GM19043 (cell line): ENCODE results near the gene TEX48.

Experiments used
- ATAC-seq: cut with Tn5 transposase; IDR thresholded peaks from one replicate; pipeline ENCODE4 v1.9.1; 2021; ENCODE audit warnings: low read depth; ENCODE audit not compliant: unreplicated experiment

The TEX48 gene

GRCh38 chr9:114694146-114694545 is 12.2 kb upstream of the TEX48 start:
- no peak for ATAC-seq

DNA sequence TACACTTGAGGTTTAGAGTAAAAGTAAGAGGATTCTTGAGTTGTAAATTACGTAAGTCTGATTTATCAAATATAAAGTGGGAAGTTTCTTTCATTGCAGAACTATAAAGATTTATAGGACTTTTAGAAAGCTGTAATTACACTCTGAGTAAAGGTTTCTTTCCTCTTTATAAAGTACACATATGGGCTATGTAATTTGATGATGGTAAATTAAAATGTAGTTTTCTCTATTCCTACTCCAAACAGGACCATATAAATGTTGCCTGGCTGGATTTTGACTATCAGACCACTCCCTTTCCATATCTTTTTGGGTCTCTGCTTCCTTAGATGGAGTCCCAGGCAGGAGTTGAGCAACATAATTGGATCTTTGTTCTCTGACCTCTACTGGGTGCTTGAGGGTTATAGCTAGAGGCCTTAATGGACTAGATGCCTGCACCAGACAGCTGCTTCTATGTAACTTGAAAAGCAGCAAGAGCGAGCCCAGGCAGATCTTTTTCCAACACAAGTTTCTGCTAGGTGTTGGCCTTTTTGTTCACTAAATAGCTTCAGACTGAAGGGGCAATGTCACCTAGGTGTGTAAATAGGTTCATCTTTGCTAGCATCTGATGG is 11.4 kb upstream of the TEX48 start:
- ATAC-seq: no peak

- ATAC-seq: no peak
These were observed 9.9 kb upstream of the TEX48 start for GRCh38 chr9:114691956-114692295.

- ATAC-seq: no peak
These were observed 9.3 kb upstream of the TEX48 start for GRCh38 chr9:114691046-114691955.

DNA sequence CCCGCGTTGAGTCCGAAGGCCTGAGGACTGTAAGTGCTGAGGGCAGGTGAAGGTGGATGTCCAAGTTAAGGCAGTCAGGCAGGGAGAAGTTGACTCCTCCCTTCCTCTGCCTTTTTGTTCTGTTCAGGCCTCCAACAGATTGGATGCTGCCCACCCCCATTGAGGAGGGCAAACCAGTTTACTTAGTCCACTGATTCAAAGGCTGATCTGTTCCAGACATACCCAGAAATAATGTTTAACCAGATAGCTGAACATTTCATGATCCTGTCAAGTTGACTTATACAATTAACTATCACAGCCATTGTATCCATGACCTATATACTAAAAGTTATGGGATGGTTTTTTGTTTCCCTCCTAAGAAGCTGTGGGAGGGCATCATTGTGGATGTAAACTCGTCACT is 8.3 kb upstream of the TEX48 start:
- ATAC-seq: no peak

DNA sequence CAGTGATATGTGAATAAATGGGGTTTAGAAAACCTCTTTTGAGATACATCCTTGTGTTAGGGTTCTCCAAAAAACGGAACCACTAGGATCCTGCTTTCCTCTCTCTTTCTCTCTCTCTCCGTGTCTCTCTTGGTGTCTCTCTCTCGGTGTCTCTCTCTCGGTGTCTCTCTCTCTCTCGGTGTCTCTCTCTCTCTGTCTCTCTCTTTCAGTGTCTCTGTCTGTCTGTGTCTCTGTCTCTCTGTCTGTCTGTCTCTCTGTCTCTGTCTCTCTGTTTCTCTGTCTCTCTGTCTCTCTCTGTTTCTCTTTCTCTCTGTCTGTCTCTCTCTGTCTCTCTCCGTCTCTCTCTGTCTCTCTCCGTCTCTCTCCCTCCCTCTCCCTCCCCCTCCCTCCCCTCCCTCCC is 7.8 kb upstream of the TEX48 start:
- ATAC-seq: no peak

GRCh38 chr9:114688909-114689610 is 7.1 kb upstream of the TEX48 start:
- no peak for ATAC-seq

GRCh38 chr9:114688379-114688778 is 6.4 kb upstream of the TEX48 start:
- ATAC-seq: no peak

DNA sequence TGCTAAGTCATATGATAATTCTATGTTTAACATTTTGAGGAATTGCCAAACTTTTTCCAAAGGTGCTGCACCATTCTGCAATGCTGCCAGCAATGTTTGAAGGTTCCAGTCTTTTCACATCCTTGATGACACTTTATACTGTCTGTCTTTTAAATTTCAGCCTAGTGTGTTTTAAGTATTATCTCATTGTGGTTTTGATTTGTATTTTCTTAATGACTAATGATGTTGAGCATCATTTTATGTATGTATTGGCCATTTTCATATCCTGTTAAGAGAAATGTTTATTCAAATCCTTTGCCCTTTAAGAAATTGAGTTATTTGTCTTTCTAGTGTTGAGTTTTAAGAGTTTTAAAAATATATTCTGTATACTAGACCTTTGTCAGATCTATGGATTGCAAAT is 5.0 kb upstream of the TEX48 start:
- ATAC-seq: no peak

- no peak for ATAC-seq
These were observed 4.0 kb upstream of the TEX48 start for GRCh38 chr9:114685951-114686350.

- no peak for ATAC-seq
These were observed 2.0 kb upstream of the TEX48 start for GRCh38 chr9:114684036-114684435.

- ATAC-seq: no peak
These were observed 854 bp upstream of the TEX48 start for GRCh38 chr9:114682846-114683245.

GRCh38 chr9:114680259-114681001 is 1.6 kb downstream of the TEX48 start:
- no peak for ATAC-seq

DNA sequence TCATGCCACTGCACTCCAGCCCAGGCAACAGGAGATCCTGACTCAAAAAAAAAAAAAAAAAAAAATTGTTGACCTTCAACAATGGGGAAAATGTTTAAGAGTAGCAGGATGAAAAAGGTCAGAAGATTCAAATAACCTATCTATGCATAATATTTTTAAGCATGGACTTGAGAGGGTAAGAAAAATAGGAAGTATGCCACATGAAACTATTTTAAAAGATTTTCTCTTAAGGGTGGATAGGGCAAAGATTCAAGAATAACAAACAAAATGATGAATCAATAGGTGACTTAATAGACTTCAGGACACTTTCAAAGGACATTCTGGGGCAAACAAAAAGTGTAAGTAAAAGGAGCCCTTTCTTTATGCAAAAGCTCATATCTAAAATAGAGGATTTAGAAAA is 3.2 kb downstream of the TEX48 start:
- no peak for ATAC-seq

GRCh38 chr9:114678130-114678529 is 3.9 kb downstream of the TEX48 start:
- no peak for ATAC-seq

GRCh38 chr9:114677418-114677817 is 4.6 kb downstream of the TEX48 start:
- no peak for ATAC-seq

- ATAC-seq: no peak
These were observed 5.1 kb downstream of the TEX48 start for GRCh38 chr9:114676901-114677300.

DNA sequence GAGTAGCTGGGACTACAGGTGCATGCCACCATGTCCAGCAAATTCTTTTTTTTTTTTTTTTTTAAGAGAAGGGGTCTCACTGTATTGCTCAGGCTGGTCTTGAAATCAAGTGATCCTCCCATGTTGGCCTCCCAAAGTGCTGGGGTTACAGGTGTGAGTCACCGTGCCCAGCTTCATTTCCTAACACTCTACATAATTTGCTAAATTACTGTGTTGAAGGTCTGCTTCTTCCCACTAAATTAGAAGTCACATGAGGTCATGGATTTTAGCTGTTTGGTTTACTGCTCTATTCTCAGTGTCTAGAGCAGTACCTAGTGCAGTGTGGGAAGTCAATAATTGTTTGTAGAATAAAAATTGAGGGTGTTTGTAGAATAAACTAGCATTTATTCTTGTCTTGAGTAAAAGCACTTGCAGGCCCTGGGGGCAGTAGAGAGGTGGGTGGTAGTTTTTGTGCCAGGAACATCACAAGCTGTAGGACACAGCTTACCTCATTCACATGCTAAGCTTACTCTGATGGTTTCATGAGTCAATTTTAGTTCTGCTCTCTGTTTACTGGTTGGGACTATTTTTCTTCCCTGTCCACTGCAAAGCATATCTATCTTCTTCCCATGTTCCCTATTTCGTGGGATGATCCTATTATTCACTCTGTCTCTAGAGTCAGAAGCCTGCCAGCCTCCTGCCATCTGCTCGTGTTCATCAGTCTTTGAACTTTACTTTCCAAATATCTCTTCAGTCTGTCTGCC is 7.0 kb downstream of the TEX48 start:
- ATAC-seq: no peak

DNA sequence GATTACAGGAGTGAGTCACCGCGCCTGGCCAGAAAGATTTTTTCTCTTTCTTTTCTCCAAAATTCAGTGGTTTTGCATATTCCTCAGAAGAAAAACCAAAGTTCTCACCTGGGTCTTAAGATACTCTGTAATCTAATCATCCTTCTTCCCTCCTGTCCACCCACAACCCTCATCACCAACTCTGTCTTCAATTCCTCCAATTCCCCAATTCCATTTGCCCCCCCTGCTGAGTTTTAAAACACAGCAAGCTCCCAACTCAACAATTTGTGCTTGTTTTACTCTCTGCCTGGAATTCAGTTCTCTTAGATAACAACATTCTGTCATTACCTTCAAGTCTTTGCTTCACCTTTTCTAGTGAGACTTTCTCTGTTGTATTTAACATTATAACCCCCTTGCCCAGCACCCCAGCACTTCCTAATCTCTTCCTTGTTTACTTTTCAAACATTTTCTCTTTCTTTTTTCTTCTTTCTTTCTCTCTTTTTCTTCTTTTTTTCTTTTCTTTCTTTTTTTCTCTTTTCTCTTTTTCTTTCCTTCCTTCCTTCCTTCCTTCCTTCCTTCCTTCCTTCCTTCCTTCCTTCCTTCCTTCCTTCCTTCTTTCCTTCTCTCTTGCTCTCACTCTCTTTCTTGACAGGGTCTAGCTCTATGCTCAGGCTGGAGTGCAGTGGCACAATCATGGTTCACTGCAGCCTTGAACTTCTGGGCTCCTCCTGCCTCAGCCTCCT is 7.8 kb downstream of the TEX48 start:
- no peak for ATAC-seq

DNA sequence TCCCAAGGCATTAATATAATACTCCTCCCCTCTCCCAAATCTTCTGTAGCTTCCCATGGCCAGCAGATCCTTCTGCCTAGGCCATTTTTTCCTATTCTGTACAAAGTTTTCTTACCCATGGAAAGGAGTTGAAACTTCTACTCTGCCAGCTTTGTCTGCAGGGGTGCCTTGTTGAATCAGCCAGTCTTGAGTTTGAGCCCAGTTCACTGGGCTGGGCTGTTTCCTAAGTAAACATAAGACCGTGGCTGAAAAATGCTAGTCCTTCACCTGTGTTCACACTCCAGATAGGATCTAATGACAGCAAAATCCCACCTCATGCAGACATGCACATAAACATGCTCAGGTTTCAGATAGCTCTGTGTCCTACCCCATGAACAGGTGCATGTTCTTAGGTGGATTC is 10.4 kb downstream of the TEX48 start:
- no peak for ATAC-seq
